Lung (tissue), 12 donors: ENCODE data around the gene CMTM3. TPM values are rescaled to one million over a fixed set of nuclear protein-coding genes. Genes with fewer than 3 reads are reported as not detected.

Source experiments
- ATAC-seq: fragments of 200-7000 bp; cut with Tn5 transposase; one replicate; pipeline ENCODE4 v1.9.1; 2020; ENCODE audit warnings: moderate number of reproducible peaks; ENCODE audit not compliant: insufficient read depth, low FRiP score
- DNase-seq, 3 donors: peaks; one replicate each; pipeline ENCODE4 v3.0.0-alpha.2; 2013 to 2017
- H3K27ac ChIP-seq, 2 donors: one replicate each; pipeline ENCODE4 v1.5.1; 2013; ENCODE audit warnings: mild to moderate bottlenecking in 2 of 2, moderate library complexity in 2 of 2, control low read depth in 1 of 2, inconsistent platforms in 1 of 2, low read depth in 1 of 2, low read length in 1 of 2
- H3K27me3 ChIP-seq, 3 donors: one replicate each; pipeline ENCODE4 v1.5.1; 2013; ENCODE audit warnings: low read length in 2 of 3; ENCODE audit not compliant: control insufficient read depth in 3 of 3, insufficient read depth in 3 of 3
- H3K36me3 ChIP-seq, 4 donors: one replicate each; pipeline ENCODE4 v1.5.1; 2013; ENCODE audit warnings: low read length in 4 of 4, mild to moderate bottlenecking in 1 of 4, moderate library complexity in 1 of 4; ENCODE audit not compliant: control insufficient read depth in 4 of 4, insufficient read depth in 4 of 4
- H3K4me1 ChIP-seq, 5 donors: one replicate each; pipeline ENCODE4 v1.5.1; 2013; ENCODE audit warnings: low read length in 5 of 5, mild to moderate bottlenecking in 2 of 5, moderate library complexity in 1 of 5; ENCODE audit not compliant: control insufficient read depth in 5 of 5, insufficient read depth in 5 of 5
- H3K4me3 ChIP-seq: one replicate; pipeline ENCODE4 v1.5.1; 2013; ENCODE audit warnings: mild to moderate bottlenecking, control low read depth, moderate library complexity
- H3K9ac ChIP-seq, 2 donors: one replicate each; pipeline ENCODE4 v1.5.1; 2013; ENCODE audit warnings: low read length in 2 of 2, control low read depth in 1 of 2; ENCODE audit not compliant: insufficient read depth in 1 of 2
- H3K9me3 ChIP-seq, 4 donors: one replicate each; pipeline ENCODE4 v1.5.1; 2013; ENCODE audit warnings: low read length in 3 of 4, mild to moderate bottlenecking in 1 of 4, moderate library complexity in 1 of 4; ENCODE audit not compliant: control insufficient read depth in 4 of 4, insufficient read depth in 3 of 4
- CTCF ChIP-seq: IDR thresholded peaks from 2 replicates; pipeline ENCODE4 v1.5.1; 2012; ENCODE audit warnings: mild to moderate bottlenecking; ENCODE audit errors: control extremely low read depth, extremely low read depth
- WGBS, 2 donors: extraction: QIAGEN DNeasy Blood & Tissue Kit; methylation state at CpG; one replicate each; pipeline ENCODE4 v1.1.7; 2013; 5-methylcytosine and 5-hydroxymethylcytosine counted together
- polyA plus RNA-seq, 2 donors: library from polyadenylated mRNA; stranded (reverse); fragments of 200-250 nt; gene quantifications; one replicate each; pipeline ENCODE4 v1.2.1, GENCODE V29; 2013
- total RNA-seq, 2 donors: library from RNA; depleted of rRNA in 1 of 2; stranded (reverse); fragments of >200 nt in 1 of 2; gene quantifications; one replicate each; pipeline ENCODE4 v1.2.1, GENCODE V29; 2014 to 2021
- donor health status: control.
- donor health status: control.
- donor health status: Bipolar disorder and iron deficiency.
- donor health status: healthy.
- donor health status: DM: yes; HTN: yes; CAD: no.

Gene CMTM3
- total and polyA plus RNA-seq, 4 donors = 19.8 to 46.4 (median 31.4) TPM

DNA sequence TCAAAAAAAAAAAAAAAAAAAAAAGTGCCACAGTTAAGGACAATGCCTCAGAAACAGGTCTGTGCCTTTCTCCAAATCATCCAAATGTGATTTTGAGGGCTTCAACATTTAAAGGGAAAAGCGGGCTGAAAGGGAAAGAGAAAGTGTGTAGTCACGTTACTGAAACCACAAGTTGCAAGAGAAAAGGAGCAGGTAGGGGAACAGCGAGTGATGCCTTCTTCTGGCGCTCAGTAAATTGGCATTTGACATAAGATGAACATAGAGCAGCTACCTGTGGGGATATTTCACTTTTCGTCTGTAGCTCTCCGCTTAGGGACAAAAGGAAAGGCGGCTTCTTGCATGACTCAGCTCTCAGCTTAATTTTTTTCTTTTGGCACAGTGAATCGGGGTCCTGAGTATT is 14.2 kb upstream of the CMTM3 start:
- Histone ChIP-seq H3K27me3 (no peaks in the 10 kb centered on the region), H3K9ac (no peak overlapping the region), H3K4me1 (peaks cover 0 to 9% (median 0%) of the 10 kb centered on the region in 5 donors), H3K9me3 (peaks cover 0 to 2% (median 0%) of the 10 kb centered on the region in 4 donors), H3K36me3 (no peaks in the 10 kb centered on the region), H3K27ac (no peak overlapping the region), H3K4me3 (no peak overlapping the region)
- WGBS, 2 donors = 26 to 63% methylated on average over 8 of the region's 8 CpGs
- no peak for TF ChIP-seq CTCF
- ATAC-seq = no peak
- no peak for DNase-seq

- TF ChIP-seq CTCF = no peak
- DNase-seq (no peak), ATAC-seq (no peak)
- Histone ChIP-seq H3K9me3 (peaks cover 0 to 2% (median 0%) of the 10 kb centered on the region in 4 donors), H3K4me1 (peaks cover 0 to 7% (median 0%) of the 10 kb centered on the region in 5 donors), H3K27me3 (no peaks in the 10 kb centered on the region), H3K9ac (no peak overlapping the region), H3K36me3 (no peaks in the 10 kb centered on the region), H3K4me3 (no peak overlapping the region), H3K27ac (no peak overlapping the region)
- whole genome bisulfite sequencing, 2 donors = 95 to 97% methylated on average over 4 of the region's 4 CpGs
Measured at GRCh38 chr16:66591018-66591417, 13.5 kb upstream of the CMTM3 start.

DNA sequence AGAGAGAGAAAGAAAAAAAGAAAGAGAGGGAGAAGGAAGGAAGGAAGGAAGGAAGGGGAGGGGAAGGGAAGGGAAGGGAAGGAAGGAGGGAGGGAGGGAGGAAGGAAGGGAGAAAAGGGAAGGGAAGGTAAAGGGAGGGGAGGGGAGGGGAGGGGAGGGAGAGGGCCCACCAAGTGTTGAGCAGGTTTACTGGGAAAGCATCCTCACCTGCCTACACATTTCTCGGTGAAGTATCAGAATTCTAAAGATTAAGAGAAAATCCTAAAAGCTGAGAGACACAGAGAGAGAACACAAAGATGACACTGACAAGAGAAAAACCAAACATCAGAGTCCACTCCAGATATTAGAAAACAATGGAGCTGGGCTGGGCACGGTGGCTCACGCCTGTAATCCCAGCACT is 12.3 kb upstream of the CMTM3 start:
- DNase-seq (no peak), ATAC-seq (no peak)
- Histone ChIP-seq H3K36me3 (no peaks in the 10 kb centered on the region), H3K27ac (no peak overlapping the region), H3K27me3 (no peaks in the 10 kb centered on the region), H3K4me1 (peaks cover 0 to 4% (median 0%) of the 10 kb centered on the region in 5 donors), H3K9ac (no peak overlapping the region), H3K4me3 (no peak overlapping the region), H3K9me3 (peaks cover 0 to 2% (median 0%) of the 10 kb centered on the region in 4 donors)
- 93 to 100% methylated on average over 3 of the region's 3 CpGs for WGBS, 2 donors
- no peak for TF ChIP-seq CTCF

- ATAC-seq = no peak
- no peak overlapping the region for H3K27ac ChIP-seq
- DNase-seq = no peak
Measured at GRCh38 chr16:66592814-66593213, 11.7 kb upstream of the CMTM3 start.

More at GRCh38 chr16:66592814-66593213, 11.7 kb upstream of the CMTM3 start:
- H3K9ac ChIP-seq = no peak overlapping the region
- H3K4me3 ChIP-seq = no peak overlapping the region
- 95 to 96% methylated on average over 3 of the region's 3 CpGs for WGBS, 2 donors
- no peaks in the 10 kb centered on the region for H3K27me3 ChIP-seq
- no peaks in the 10 kb centered on the region for H3K36me3 ChIP-seq
- H3K4me1 ChIP-seq = peaks cover 0 to 4% (median 0%) of the 10 kb centered on the region in 5 donors
- H3K9me3 ChIP-seq = peaks cover 0 to 2% (median 0%) of the 10 kb centered on the region in 4 donors
- no peak for TF ChIP-seq CTCF
